ENCODE data around the gene TBXAS1. TPM values are rescaled to one million over a fixed set of nuclear protein-coding genes. Genes with fewer than 3 reads are reported as not detected.

Gene TBXAS1
- total RNA-seq, 2 donors from 2014 or later: 3.9 to 4.7 TPM

GRCh38 chr7:139993592-139993991 lies 164.5 kb downstream of the TBXAS1 start:
- no peak for ATAC-seq (replicated peaks in 1 of 2)

DNA sequence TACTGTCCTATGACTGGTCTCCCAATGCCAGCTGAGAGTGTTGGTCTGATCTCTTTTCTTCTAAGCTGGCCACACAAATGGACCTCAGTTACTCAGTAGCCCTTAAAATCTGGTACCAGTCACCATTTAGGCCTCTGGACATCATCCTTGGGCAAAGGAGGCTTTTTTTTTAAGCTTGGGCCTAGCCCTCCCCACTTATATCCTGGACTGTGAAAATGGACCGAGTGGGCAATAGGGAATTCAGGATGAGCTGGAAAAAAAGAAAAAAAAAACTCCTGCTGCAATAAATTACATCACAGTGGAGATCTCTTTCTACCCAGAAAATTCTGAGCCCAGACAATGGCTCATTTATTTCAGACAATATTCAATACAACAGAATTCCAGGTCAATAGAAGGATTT lies 165.3 kb downstream of the TBXAS1 start:
- no peaks in the 10 kb centered on the region for H3K27me3 Mint-ChIP-seq (ENCODE audit: low read depth)
- no peak for ATAC-seq (replicated peaks in 1 of 2)
- H3K36me3 Mint-ChIP-seq (ENCODE audit: insufficient read depth in 2 of 2): no peaks in the 10 kb centered on the region
- no peaks in the 10 kb centered on the region for H3K9me3 Mint-ChIP-seq
- H3K4me3 Mint-ChIP-seq: no peak overlapping the region
- no peak for DNase-seq
- H3K27ac Mint-ChIP-seq: no peak overlapping the region
- no peaks in the 10 kb centered on the region for H3K4me1 Mint-ChIP-seq (ENCODE audit: low read depth)

More at GRCh38 chr7:139993592-139993991, 164.5 kb downstream of the TBXAS1 start:
- H3K27me3 Mint-ChIP-seq (ENCODE audit: low read depth): no peaks in the 10 kb centered on the region
- H3K9me3 Mint-ChIP-seq: no peaks in the 10 kb centered on the region
- DNase-seq: no peak
- H3K4me3 Mint-ChIP-seq: no peak overlapping the region
- no peaks in the 10 kb centered on the region for H3K36me3 Mint-ChIP-seq (ENCODE audit: insufficient read depth in 2 of 2)
- H3K4me1 Mint-ChIP-seq (ENCODE audit: low read depth): no peaks in the 10 kb centered on the region
- H3K27ac Mint-ChIP-seq: no peak overlapping the region

GRCh38 chr7:139995017-139995915 lies 166.2 kb downstream of the TBXAS1 start:
- no peak overlapping the region for H3K27ac Mint-ChIP-seq
- H3K27me3 Mint-ChIP-seq (ENCODE audit: low read depth): no peaks in the 10 kb centered on the region

DNA sequence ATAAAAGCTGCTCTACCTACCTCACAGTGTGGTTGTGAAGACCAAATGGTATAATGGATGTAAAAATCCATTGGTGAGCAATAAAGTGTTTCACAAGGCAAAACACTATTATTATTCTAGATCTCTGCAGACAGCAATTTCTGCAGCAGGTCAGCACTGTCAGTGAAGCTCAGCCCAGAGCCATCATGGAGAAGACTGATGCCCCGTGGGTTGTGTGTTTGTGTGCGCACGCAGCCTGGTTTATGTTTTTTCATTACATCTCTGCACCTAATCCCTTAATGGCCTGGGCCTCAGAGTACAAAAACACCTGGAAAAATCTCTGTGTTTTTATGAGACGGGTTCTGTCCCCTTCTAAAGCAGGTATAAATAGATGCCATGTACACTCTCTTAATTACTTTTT lies 169.5 kb downstream of the TBXAS1 start:
- Mint-ChIP-seq H3K4me1 (ENCODE audit: low read depth) (no peaks in the 10 kb centered on the region), H3K4me3 (no peak overlapping the region), H3K36me3 (ENCODE audit: insufficient read depth in 2 of 2) (no peaks in the 10 kb centered on the region), H3K27ac (no peak overlapping the region), H3K27me3 (ENCODE audit: low read depth) (no peaks in the 10 kb centered on the region), H3K9me3 (no peaks in the 10 kb centered on the region)
- no peak for DNase-seq
- ATAC-seq (replicated peaks in 1 of 2): no peak

More at GRCh38 chr7:139995017-139995915, 166.2 kb downstream of the TBXAS1 start:
- DNase-seq (no peak), ATAC-seq (replicated peaks in 1 of 2) (no peak)
- Mint-ChIP-seq H3K36me3 (ENCODE audit: insufficient read depth in 2 of 2) (no peaks in the 10 kb centered on the region), H3K9me3 (no peaks in the 10 kb centered on the region), H3K4me3 (no peak overlapping the region), H3K4me1 (ENCODE audit: low read depth) (no peaks in the 10 kb centered on the region)

DNA sequence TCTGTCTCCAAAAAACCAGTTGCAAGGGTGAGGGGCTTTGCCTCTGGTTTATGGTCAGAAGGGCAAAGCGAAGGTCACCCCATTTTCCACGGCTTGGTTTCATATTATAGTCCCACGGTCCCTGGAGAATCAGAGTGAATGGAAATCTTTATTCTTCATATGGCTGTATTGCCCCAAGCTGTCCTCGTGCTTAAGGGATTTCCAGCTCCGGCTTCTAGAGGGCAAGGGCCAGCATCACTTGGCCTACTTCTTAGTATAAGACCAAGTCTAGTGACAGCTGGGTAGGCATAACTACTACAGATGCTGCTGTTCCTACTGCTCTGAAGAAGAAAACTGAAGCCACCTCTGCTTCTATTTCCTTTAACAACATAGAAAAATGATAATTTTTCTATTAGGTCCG lies 170.5 kb downstream of the TBXAS1 start:
- Mint-ChIP-seq H3K27ac (no peak overlapping the region), H3K4me3 (no peak overlapping the region), H3K9me3 (no peaks in the 10 kb centered on the region), H3K4me1 (ENCODE audit: low read depth) (no peaks in the 10 kb centered on the region), H3K27me3 (ENCODE audit: low read depth) (no peaks in the 10 kb centered on the region), H3K36me3 (ENCODE audit: insufficient read depth in 2 of 2) (no peaks in the 10 kb centered on the region)
- DNase-seq (no peak), ATAC-seq (replicated peaks in 1 of 2) (no peak)

GRCh38 chr7:140000666-140001268 lies 171.7 kb downstream of the TBXAS1 start:
- H3K27me3 Mint-ChIP-seq (ENCODE audit: low read depth): no peaks in the 10 kb centered on the region
- H3K27ac Mint-ChIP-seq: no peak overlapping the region
- H3K36me3 Mint-ChIP-seq (ENCODE audit: insufficient read depth in 2 of 2): no peaks in the 10 kb centered on the region
- H3K4me3 Mint-ChIP-seq: no peak overlapping the region
- no peaks in the 10 kb centered on the region for H3K4me1 Mint-ChIP-seq (ENCODE audit: low read depth)
- DNase-seq (no peak), ATAC-seq (replicated peaks in 1 of 2) (no peak)
- H3K9me3 Mint-ChIP-seq: no peaks in the 10 kb centered on the region

DNA sequence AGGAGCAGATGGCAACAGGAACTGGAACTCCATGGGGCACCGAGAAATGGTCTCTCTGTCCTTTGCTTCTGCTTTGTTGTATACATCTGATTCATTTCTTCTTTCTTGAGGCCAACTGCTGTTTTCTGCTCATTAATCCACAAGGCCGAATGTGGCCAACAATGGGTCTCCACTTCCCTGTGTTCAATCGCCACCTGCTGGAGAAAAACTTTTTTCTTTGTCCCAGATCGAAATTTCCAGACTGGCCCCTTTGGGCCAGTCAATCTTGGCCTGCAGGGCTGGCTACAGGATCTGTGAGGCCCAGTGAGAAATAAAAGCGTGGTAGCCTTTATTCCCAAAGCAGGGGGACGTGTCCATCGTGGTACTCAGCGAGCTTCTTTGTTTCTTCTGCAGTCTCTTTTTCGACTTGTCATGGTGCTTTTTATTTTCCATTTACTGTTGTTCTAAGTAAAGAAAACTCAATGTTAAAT lies 174.9 kb downstream of the TBXAS1 start:
- Mint-ChIP-seq H3K27ac (no peak overlapping the region), H3K4me1 (ENCODE audit: low read depth) (no peaks in the 10 kb centered on the region), H3K27me3 (ENCODE audit: low read depth) (no peaks in the 10 kb centered on the region), H3K36me3 (ENCODE audit: insufficient read depth in 2 of 2) (no peaks in the 10 kb centered on the region), H3K4me3 (no peak overlapping the region), H3K9me3 (no peaks in the 10 kb centered on the region)
- ATAC-seq (replicated peaks in 1 of 2) (peak in 1 of 2 donors; percentile 39), DNase-seq (peak; percentile 40 to 52)

DNA sequence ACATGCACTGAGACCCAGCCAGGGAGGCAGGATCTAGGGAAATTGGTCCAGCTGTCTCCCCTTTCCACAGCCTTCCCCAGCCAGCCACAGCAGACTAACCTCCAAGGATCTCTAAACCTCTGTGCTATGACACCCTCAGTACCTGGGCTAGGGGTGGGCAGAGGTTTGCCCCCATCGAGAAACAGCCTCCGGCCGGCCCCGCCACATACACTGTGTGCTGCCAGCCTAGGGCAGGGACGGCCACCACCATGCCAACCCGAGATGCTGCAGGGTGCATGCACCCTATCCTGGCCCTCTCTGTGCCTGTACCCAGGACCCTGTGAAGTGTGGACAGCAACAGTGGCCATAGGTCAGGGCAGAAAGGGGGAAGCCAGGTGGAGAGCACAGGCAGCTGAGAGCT lies 175.6 kb downstream of the TBXAS1 start:
- no peak overlapping the region for H3K4me3 Mint-ChIP-seq
- no peaks in the 10 kb centered on the region for H3K4me1 Mint-ChIP-seq (ENCODE audit: low read depth)
- no peak for DNase-seq
- no peak for ATAC-seq (replicated peaks in 1 of 2)
- H3K9me3 Mint-ChIP-seq: no peaks in the 10 kb centered on the region
- H3K27ac Mint-ChIP-seq: no peak overlapping the region
- H3K36me3 Mint-ChIP-seq (ENCODE audit: insufficient read depth in 2 of 2): no peaks in the 10 kb centered on the region
- H3K27me3 Mint-ChIP-seq (ENCODE audit: low read depth): no peaks in the 10 kb centered on the region

- no peaks in the 10 kb centered on the region for H3K36me3 Mint-ChIP-seq (ENCODE audit: insufficient read depth in 2 of 2)
- no peak for DNase-seq
- H3K27me3 Mint-ChIP-seq (ENCODE audit: low read depth): no peaks in the 10 kb centered on the region
- no peak overlapping the region for H3K27ac Mint-ChIP-seq
- no peak for ATAC-seq (replicated peaks in 1 of 2)
- H3K4me3 Mint-ChIP-seq: no peak overlapping the region
- no peaks in the 10 kb centered on the region for H3K9me3 Mint-ChIP-seq
- H3K4me1 Mint-ChIP-seq (ENCODE audit: low read depth): no peaks in the 10 kb centered on the region
These were observed 176.3 kb downstream of the TBXAS1 start for GRCh38 chr7:140005341-140005740.

- Mint-ChIP-seq H3K4me3 (no peak overlapping the region), H3K27me3 (ENCODE audit: low read depth) (no peaks in the 10 kb centered on the region), H3K36me3 (ENCODE audit: insufficient read depth in 2 of 2) (no peaks in the 10 kb centered on the region), H3K4me1 (ENCODE audit: low read depth) (no peaks in the 10 kb centered on the region), H3K27ac (no peak overlapping the region), H3K9me3 (no peaks in the 10 kb centered on the region)
- no peak for ATAC-seq (replicated peaks in 1 of 2)
- DNase-seq: no peak
These were observed 176.9 kb downstream of the TBXAS1 start for GRCh38 chr7:140005754-140006503.

GRCh38 chr7:140006600-140006999 lies 177.5 kb downstream of the TBXAS1 start:
- ATAC-seq (replicated peaks in 1 of 2): no peak
- Mint-ChIP-seq H3K4me1 (ENCODE audit: low read depth) (no peaks in the 10 kb centered on the region), H3K27me3 (ENCODE audit: low read depth) (no peaks in the 10 kb centered on the region), H3K9me3 (no peaks in the 10 kb centered on the region), H3K4me3 (no peak overlapping the region), H3K27ac (no peak overlapping the region), H3K36me3 (ENCODE audit: insufficient read depth in 2 of 2) (no peaks in the 10 kb centered on the region)
- no peak for DNase-seq

GRCh38 chr7:140007051-140007690 lies 178.1 kb downstream of the TBXAS1 start:
- no peak overlapping the region for H3K4me3 Mint-ChIP-seq
- no peaks in the 10 kb centered on the region for H3K27me3 Mint-ChIP-seq (ENCODE audit: low read depth)
- H3K36me3 Mint-ChIP-seq (ENCODE audit: insufficient read depth in 2 of 2): no peaks in the 10 kb centered on the region
- no peaks in the 10 kb centered on the region for H3K9me3 Mint-ChIP-seq
- no peak for ATAC-seq (replicated peaks in 1 of 2)
- H3K27ac Mint-ChIP-seq: no peak overlapping the region
- no peaks in the 10 kb centered on the region for H3K4me1 Mint-ChIP-seq (ENCODE audit: low read depth)
- no peak for DNase-seq
